Fibroblast of mammary gland (primary cell): ENCODE data around the gene HEBP1.
A peak's percentile ranks its signal among the peaks of the same experiment; 100 is the strongest.

Source experiments
- DNase-seq: peaks from one replicate; pipeline ENCODE4 v3.0.0-alpha.2; 2010; ENCODE audit warnings: low read depth
- H3K4me3 ChIP-seq: 2 replicates; pipeline ENCODE4 v1.5.1; 2011; ENCODE audit warnings: low read depth, mild to moderate bottlenecking, low read length, moderate library complexity; ENCODE audit not compliant: control insufficient read depth
- TF ChIP-seq, protein P1 (sequence below): conservative IDR thresholded peaks from 2 replicates; pipeline ENCODE4 v1.5.1; 2011; ENCODE audit warnings: low read depth, low read length, inconsistent platforms; ENCODE audit not compliant: control insufficient read depth, insufficient read depth

The HEBP1 gene

DNA sequence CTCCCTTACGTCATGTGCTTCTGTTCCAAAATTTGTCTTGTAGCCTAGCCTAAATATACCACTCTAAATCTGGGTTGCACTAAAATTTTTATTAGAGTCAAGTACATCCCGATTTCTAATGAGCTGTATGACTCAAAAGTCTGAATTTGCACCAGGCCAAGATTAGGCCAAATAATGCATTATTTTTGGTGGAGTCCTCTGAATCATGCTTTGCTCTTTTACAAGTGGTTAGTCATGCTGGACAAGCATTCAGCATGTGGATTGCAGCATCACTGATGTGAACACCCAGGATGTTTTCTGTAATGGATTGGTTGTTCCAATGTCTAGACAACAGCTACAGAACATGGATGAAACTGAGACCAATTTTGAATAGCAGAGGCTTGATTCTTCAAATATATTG is 23.7 kb downstream of the HEBP1 start:
- TF ChIP-seq, protein P1, sequence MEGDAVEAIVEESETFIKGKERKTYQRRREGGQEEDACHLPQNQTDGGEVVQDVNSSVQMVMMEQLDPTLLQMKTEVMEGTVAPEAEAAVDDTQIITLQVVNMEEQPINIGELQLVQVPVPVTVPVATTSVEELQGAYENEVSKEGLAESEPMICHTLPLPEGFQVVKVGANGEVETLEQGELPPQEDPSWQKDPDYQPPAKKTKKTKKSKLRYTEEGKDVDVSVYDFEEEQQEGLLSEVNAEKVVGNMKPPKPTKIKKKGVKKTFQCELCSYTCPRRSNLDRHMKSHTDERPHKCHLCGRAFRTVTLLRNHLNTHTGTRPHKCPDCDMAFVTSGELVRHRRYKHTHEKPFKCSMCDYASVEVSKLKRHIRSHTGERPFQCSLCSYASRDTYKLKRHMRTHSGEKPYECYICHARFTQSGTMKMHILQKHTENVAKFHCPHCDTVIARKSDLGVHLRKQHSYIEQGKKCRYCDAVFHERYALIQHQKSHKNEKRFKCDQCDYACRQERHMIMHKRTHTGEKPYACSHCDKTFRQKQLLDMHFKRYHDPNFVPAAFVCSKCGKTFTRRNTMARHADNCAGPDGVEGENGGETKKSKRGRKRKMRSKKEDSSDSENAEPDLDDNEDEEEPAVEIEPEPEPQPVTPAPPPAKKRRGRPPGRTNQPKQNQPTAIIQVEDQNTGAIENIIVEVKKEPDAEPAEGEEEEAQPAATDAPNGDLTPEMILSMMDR = no peak
- H3K4me3 ChIP-seq = no peak overlapping the region
- peak; percentile 98 for DNase-seq

DNA sequence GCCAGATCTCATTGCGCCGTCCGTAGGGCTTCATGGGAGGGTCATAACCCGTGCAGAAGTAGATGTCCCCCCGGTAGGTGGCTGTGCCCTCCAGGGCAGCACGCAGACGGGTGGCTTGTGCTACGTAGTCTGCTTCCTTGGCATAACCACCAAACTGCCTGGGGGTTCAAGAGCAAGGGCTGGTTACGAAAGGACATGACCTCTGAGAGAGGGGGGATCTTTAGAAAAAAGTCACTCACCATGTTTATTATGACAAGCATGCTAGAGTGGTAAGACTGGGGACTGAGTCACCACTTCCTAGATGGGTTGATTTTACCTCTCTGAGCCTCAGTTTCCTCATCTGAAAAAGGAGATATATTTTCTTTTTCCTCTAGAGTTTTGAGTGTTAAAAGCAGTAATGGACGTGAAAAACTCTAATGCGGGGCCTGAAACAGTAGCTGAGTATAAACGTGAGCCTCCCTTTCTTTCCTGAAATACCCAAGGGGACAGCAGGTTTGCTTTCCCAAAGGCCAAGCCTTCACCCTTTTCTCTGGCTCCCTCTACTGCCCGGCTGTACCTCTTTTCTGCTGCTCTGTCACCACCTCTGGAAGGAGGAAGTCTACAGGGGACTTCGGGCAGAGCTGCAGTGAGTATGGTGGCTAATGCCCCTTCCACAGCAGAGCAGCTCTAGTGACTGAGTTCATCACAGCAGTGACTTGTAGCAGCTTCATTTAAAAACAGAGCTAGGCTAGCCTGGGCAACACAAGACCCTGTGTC is 24.6 kb downstream of the HEBP1 start:
- no peak overlapping the region for H3K4me3 ChIP-seq
- DNase-seq = peak; percentile 65

DNA sequence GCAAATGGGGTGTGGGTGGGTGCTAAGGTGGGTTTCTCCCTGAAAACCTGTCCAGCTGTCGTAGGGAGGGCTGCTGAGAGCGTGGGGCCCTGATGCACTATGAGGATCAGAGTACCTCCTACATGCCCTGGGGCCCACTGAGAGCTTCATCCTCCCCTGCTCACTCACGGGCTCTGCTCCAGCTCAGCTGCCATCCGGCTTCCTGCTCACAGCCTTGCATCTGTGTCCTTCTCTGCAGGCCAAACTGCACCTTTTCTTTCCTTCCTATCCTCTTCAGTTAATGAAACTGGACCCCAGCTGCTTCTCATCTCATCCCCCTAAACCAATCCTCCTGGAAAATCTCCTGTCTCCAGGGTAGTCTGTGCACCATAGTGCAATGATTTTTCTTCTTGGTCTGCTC is 25.9 kb downstream of the HEBP1 start:
- no peak for DNase-seq
- H3K4me3 ChIP-seq = no peak overlapping the region
- TF ChIP-seq, protein P1 = no peak

More for the DNA sequence above, 24.6 kb downstream of the HEBP1 start:
- TF ChIP-seq, protein P1 = peak; percentile 69

DNA sequence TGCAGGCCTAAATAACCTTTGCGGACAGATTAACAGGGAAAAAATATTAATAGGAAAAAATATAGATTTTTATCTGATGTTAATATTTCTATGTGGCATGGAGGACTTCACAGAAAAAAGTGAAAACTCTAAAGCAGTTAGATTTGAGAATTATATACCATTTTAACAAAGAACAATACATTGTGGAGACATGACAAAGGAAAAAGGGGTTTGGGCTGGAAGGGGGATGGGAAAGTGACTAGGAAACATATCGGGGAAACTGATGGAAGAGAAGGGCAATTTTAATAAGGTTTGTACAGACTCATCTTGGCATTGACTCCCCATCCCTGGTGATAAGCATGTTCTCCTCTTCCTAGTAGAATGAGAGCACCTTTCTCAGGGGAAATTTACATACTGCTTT is 27.0 kb downstream of the HEBP1 start:
- DNase-seq = no peak
- TF ChIP-seq, protein P1 = no peak
- no peak overlapping the region for H3K4me3 ChIP-seq

DNA sequence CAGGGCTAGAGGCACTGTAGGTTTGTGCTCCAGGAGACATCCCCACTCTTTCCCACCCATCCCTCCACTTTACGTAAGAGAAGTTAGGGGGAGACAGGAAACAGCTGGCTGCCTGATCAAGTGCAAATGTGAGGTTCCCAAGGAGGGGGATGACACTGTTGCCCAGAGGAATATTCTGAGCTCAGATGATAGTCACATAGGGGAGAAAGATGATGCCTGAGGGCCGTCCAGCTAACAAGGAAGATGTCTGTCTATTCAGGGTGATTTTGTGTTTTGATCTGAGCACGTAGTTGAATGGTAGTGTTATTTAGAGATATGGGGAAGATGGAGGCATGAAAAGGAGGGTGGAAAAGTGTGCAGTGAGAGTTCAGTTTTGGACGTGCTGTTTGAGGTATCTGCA is 34.2 kb downstream of the HEBP1 start:
- TF ChIP-seq, protein P1 = no peak
- DNase-seq = no peak
- no peak overlapping the region for H3K4me3 ChIP-seq

DNA sequence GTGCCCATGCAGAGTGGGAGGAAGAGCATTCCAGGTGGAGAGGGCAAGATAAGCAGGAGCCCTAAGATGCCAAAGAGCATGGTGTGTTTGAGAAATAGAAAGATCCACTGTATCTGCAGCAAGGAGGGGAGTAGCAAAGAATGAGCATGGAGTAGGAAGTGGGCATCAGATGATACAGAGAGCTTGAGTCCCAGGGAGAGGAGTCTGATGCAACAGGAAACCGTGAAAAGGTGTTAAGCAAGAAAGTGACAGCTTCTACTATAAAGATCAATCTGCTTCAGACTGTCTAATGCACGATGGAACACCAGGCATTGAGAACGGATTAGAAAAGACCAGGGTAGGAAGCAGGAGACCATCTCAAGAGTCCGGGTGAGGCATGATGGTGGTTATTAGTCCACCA is 35.8 kb downstream of the HEBP1 start:
- TF ChIP-seq, protein P1 = no peak
- no peak overlapping the region for H3K4me3 ChIP-seq
- no peak for DNase-seq

DNA sequence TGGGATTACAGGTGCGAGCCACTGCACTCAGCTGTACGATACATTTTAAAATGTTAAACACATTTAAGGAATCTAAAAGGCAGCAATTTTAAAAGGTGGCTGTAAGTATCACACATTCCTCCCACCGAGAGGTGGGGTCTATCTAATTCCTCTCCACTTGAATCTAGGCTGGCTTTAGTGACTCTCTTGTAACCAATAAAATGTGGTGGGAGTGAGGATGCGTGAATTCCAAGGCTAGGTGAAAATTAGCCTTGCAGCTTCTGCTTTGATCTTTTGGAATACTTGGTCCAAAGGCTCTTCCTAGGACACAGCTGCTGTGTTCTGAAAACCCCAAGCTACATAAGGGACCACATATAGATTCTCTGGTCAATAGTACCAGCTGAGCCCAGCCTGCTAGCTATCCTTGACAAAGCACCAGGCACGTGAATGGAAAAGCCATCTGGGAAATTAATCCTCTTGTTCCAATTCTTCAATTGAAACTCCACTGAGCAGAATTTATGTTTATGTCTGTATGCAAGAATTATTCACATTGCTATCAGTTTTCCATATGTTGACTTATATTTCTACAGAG is 39.3 kb downstream of the HEBP1 start:
- TF ChIP-seq, protein P1 = no peak
- no peak for DNase-seq
- H3K4me3 ChIP-seq = no peak overlapping the region
